Activated CD4-positive, alpha-beta T cell treated with anti-CD3 and anti-CD28 coated beads, Interleukin-2, Interleukin-4, amounts not matched to agents 100 ng/mL and 50 ng/mL, durations not matched to agents 16 hours and 8 hours (primary cell): ENCODE data around the gene ENO1.

ENCODE experiments used
- DNase-seq: peaks from one replicate; pipeline ENCODE4 v3.0.0-alpha.2; 2020; ENCODE audit warnings: low spot score

Gene ENO1

DNA sequence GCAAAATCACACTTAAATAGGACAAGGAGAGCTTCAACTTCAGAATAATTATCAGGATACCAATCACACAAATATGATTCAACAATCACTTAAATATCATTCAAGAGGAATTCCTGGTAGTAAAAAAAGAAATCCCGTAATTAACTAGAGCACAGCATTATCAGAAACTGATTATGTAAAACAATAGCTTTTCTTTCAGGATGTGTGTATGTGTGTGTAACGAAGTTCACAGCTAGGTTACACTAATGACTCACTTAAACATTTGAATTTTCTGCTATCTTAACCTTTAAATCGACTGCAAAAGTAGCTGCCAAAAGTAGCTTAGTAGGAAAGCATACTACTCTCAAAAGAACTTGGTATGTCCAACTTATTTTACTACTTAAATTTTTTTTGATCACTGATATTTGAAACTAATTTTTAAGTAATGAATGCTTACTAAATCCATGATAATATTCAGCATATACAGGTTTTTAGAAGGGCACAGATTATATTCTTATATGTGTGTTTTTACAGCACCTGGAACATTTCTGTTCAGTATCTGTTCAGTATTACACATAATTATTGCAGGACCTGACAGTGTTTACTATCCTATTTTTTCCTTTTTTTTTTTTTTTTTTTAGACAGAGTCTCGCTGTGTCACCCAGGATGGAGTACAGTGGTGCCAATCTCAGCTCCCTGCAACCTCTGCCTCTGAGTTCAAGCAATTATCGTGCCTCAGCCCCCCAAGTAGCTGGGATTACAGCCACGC, 65.3 kb downstream of the ENO1 start:
- DNase-seq, result no peak

DNA sequence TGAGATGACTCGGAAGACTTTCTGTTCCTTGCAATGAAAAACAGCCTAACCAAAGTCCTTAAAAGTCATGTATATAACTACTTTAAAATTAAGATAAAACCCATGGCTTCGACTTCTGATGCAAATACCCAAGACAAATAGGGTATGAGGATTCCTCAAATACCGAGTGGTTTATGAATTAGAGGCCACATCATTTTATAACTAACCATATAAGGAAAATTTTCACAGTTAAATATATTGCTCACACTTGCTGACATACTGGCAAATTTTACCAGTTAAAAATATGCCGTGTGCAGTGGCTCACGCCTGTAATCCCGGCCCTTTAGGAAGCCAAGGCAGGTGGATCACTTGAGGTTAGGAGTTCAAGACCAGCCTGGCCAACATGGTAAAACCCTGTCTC, 66.4 kb downstream of the ENO1 start:
- no peak for DNase-seq
